Activated CD4-positive, CD25-positive, alpha-beta regulatory T cell (primary cell): Measurements from ENCODE around the gene GATAD2A.

Experiments used
- DNase-seq, 4 experiments: peaks; one replicate each; lab custom pipeline; 2025; lab: John Stamatoyannopoulos, UW

GATAD2A gene

DNA sequence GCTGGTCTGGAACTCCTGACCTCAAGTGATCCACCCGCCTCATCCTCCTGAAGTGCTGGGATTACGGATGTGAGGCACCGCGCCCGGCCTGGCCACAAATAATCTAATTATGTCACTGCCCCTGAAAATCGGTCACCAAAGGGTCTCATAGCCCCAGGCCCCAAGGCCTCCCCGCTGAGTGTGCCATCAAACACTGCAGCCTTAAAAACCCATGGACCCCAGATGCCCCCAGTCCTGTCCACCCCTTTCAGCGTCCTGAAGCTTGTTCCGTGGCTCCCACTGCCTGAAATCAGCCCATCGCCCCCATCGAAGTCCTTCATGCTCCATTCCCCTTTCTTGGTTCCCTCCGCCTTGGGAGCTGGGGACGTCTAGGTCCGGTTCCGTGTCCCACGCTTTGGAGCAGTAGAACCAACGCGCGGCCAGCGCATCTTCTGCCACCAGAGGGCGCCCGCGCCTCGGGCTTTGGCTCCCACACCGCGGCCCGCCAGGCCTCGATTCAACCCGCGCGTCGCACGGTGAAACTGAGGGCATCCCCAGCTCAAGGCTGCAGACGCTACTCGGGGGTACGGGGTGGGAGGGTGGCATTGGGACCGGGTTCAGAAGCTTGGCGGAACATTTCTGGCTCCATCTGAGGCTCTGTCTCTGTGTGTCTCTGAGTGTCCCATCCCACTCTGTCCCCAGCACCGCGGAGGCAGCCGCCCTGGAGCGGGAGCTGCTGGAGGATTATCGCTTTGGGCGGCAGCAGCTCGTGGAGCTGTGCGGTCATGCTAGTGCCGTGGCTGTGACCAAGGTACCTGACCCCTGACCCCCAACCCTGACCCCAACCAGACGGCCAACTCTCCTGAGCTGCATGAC is 126.7 kb downstream of the GATAD2A start:
- peak; percentile 79 to 85 (median 82) for DNase-seq

DNA sequence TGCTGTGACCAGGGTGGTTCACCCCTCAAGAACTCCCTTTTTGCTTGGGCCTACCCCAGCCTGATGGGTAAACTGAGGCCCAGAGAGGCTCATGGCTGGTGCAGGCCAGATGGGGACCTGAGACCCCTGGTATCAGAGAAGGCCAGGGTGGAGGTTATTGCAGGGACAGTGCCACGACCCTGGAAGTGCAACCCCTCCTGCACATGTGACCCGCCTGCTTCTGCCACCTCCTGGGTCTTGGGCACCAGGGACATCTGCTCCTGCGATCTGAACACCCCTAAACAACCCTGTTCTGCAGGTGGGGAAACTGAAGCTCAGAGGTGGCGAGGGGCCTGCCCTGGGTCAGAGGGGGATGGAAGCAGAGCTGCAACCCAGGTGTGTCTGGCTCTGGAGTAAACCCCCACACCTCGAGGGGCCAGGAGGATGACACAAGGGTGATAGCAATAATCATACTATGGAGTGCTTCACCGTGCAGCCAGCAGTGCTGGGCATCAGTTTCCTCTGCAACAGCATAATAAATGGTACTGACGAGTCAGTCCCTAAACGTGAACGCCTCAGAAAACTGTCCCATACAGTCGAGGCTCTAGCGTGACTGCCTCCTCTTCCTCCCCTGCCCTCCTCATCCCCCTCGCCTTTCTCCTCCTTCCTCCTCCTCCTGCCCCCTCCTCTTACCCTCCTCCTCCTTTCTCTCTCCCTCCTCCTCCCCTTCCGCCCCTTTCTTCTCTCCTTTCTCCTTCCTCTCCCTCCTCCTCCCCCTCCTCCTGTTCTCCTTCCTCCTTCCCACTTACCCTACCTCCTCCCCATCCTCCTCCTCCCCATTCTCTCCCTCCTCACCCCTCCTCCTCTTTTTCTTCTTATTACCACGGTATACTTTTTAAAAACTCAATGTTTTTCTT is 127.6 kb downstream of the GATAD2A start:
- no peak for DNase-seq

DNA sequence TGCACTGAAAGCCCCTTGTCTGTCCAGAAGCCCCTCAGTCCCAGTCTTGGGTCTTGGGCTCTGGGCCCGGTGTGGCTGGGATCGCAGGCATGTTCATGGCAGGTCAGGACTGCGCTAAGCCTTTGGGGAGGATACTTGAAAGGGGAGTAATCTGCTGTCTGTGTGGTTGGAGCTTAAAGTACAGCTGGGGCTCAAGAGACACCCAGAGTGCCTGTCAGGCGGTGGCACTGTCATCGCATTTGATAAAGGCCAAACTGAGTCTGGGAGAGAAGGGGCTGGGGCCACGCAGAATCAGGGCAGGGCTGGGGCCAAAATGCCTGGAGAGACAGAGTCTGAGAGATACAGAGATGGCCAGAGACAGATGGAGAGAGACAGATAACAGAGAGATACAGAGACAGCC is 128.4 kb downstream of the GATAD2A start:
- no peak for DNase-seq

DNA sequence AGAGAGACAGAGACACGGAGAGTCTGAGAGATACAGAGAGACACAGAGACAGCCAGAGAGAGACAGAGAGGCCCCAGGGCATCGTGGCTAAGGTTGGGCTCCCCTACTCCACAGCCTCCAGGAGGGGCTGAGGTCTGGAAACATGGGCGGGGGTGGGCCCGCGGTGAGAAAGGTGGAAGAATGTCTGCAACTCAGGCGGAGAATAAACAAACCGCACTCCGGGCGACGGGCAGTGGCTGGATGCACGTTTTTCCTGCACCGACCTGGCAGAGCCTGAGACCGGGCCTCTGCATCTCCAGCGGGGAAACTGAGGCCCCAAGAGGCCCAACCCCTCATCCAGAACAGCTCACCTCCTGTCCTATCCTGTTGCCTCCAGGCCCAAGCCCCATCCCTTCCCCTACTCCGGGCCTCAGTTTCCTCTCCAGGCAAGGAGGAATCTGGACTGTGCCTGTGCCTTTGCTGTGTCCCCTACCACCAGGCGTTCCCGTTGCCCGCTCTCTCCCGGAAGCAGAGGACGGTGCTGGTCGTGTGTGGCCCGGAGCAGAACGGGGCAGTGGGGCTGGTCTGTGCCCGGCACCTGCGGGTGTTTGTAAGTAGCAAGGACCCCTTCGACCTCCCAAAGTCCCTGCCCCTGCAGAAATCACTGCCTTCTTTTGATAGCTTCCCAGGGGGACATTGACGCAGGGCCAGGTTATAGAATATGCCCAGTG is 129.2 kb downstream of the GATAD2A start:
- DNase-seq, result no peak

DNA sequence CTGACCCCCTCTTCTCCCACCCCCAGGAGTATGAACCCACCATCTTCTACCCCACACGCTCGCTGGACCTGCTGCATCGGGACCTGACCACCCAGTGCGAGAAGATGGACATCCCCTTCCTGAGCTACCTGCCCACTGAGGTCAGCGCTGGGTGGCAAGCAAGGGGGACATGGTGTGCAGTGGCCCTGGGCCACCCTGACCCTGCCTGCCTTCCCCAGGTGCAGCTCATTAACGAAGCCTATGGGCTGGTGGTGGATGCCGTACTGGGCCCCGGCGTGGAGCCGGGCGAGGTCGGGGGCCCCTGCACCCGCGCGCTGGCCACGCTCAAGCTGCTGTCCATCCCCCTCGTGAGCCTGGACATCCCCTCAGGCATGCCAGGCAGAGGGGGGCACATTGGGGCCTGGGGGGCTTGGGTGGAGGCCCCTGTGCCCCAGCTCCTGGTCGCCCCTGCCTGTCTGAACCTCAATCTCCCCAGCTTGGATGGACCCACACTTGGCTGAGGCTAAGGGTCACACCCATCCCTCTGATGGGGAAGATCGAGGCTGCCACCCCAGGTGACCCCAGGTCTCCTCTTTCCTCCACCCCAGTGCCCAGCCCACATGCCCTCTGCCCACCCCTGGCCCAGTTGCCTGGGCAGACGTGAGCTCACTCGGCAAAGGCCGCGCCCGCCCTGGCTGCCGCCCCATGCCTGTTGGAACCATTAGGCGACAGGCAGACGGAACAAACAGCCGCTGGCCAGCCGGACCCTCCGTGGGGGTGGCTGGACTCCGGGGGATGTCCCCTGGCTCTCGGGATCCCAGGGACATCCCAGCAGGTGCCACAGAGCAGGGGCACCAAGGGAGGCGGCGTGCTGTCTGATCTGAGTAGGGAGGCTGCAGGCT is 130.1 kb downstream of the GATAD2A start:
- no peak for DNase-seq

DNA sequence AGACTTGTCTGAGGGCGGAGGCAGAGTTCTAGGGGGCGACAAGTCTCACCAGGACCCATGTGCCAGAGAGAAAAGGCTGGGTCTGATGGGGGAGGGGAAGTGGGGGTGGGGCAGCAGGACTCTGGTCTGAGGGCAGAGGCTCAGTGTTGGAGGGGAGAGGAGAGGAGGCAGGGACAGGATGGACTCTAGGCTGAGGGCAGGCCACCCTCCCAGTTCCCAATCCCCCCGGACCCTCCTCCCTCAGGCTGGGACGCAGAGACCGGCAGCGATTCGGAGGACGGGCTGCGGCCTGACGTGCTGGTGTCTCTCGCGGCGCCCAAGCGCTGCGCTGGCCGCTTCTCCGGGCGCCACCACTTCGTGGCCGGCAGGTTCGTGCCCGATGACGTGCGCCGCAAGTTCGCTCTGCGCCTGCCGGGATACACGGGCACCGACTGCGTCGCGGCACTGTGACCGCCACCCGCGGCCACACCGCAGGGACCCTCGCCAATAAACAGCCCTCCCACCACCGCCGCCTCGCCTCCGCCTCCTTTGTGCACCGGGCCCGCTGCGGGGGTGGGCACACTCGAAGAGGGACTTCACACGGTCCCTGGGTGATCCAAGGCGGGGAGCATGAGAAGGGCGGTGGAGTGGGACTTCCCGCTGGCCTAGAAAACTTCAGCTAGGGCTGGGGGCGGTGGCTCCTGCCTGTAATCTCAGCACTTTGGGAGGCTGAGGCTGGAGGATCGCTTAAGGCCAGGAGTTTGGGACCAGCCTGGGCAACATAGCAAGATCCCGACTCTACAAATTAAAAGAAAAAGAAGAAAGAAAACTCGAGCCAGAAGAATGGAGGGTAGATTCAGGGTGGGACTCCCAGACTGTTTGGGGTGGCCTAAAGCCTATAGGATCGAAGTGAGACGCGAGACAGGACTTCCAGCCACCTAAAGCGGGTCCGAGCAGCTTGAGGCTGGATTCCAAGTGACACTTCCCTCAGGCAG is 131.9 kb downstream of the GATAD2A start:
- no peak for DNase-seq

DNA sequence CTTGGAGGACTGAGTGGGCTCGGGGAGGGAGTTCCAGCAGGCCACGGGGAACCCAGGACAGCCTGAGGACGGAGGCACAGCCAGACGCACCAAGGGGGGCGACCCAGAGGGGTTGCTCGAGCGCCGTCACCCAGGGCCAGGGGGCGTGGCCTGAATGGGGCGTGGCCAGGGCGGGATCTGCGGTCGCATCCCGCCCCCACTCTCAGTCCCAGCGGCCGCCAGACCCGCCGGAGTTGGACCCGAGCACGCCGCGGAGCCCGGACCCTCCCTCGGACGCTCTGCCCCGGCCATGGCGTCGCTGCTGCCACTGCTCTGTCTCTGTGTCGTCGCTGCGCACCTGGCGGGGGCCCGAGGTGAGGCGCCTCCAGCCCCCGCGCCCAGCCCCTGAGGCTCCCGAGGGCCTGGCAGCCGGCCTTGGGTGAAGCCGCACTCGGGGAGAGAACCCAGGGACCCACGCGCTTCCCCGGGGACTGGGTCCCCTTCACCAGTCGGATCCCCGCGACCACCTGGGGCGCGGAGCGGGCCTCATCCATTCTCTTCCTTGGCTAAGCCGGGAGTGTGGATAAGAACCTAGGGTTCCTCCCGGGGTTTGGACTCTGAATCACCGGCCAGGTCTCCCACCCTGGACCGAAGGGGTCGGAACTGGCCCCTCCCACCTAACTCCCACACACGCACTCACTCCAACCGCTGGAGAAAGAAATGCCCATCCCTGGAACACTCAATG is 132.7 kb downstream of the GATAD2A start, which contains the start of gene CILP2:
CILP2 (plus strand) TSS at position 205 of the 724 bp plus-strand sequence; CDS start at position 290, 85 bp downstream.
- DNase-seq, result no peak

DNA sequence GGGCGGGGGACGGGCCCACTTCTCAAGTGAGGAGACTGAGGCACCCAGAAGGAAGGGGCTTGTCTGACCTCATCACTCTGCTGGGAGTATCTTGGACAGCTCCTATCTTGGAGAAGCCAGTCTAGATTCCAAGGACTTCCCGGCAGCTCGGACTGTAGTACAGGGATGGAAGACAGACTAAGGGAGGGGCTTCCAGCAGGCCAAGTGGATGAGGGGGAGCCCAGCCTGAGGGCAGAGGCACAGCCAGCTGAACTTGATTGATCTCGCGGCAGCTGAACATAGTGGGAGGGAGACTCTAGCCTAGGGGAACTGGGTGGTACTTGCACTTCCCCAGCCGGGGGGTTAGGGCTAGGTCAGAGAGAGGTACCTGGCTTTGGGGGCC is 133.3 kb downstream of the GATAD2A start:
- no peak for DNase-seq

DNA sequence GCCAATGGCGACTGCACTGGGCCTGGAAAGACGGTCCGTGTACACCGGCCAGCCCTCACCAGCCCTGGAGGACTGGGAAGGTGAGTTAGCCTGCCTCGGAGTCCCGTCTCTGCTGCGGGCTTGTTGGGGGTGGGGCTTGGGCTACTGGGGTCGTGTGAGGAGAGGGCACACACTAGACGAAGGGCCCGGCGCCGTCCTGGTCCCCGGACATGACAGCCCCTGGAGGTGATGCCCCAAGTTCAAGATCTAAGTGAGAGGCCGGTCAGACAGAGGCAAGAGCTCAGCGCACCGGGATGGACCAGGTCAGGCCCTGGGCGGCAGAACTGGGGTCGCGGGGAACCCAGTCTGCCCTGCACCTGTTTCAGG is 134.2 kb downstream of the GATAD2A start:
- no peak for DNase-seq

DNA sequence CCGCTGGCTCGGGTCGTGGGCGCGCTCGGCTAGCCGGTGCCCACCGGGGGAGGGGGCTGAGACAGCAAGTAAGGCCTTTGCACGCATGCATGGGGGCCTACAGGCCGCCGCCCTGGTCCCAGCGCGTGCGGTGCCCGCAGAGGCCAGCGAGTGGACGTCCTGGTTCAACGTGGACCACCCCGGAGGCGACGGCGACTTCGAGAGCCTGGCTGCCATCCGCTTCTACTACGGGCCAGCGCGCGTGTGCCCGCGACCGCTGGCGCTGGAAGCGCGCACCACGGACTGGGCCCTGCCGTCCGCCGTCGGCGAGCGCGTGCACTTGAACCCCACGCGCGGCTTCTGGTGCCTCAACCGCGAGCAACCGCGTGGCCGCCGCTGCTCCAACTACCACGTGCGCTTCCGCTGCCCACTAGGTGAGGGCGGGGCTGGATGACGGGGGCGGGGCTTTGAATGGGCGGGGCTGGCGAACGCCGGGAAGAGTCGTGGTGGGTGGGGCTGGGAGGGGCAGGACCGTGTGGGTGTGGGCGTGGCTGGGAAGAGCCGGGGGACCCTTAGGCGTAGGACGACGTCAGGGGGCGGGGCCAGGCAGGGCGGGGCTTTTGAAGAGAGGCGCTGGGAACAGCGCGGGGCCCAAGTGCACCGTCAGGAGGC is 134.7 kb downstream of the GATAD2A start:
- peak in 3 of 4 experiments; percentile 21 to 48 (median 21) for DNase-seq

DNA sequence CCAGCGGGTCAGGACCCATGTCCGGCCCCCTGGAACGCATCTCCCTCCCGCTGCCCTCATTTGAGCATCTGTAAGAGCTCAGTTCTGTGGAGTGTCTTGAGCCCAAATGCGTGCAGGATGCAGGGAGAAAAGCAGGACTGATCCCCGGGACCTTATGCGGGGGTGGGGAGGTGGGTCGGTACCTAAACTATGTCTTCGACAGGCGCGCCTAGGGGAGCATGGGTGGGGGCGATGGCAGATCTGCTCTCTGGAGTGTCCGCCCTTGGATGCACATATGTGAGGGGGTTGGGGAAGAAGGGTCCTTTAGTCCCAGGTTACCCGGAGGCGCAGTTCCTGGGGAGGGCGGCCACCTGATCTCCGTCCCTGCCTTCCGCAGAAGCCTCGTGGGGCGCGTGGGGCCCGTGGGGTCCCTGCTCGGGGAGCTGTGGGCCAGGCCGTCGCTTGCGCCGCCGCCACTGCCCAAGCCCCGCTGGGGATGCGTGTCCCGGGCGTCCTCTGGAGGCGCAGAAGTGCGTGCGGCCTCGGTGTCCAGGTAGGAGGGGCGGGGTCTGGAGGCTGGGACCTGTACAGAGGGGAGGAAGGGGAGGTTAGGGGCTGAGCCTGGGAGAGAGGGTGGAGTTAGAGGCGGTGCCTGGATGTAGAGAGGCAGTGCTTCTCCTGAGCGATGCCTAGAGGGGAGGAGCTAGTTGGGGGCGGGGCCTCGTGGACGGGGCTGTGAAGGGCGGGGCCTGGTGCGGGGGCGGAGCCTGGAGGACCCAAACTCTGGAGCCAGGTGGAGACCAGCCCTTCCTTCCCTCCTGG is 135.4 kb downstream of the GATAD2A start:
- DNase-seq, result peak; percentile 45 to 60 (median 56)

DNA sequence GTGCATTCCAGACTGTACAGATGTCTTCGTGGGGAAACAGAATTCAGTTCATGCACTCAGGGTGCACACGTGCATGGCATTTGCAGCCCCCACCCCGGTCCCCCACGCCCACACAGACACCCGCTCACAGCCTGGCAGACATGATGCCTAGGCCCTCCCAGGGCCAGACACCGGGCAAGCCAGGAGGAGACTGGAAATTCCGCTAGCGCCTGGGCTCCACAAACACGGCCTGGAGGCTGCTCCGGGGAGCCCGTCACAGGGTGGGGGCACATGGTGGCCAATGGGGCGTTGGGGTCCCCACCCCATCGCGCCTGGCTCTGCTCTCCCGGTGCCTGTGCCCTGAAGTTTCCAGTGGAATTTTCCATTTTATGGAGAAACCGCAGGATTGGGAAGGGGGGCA is 136.1 kb downstream of the GATAD2A start:
- no peak for DNase-seq

DNA sequence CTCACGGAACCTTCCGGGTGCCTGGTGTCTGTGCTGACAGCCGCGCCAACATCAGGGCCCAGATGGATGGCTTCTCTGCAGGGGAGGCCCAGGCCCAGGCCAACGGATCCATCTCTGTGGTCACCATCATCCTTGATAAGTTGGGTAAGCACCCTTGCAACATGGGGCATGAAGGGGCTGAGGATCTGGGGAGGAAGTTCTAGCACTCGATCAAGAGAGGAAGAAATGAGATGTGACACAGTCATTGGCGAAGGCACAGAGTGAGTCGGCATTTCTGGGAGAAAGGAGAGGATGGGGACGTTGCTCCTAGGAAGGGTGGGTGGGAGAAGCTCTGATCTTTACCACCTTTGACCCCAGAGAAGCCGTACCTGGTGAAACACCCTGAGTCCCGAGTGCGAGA is 137.0 kb downstream of the GATAD2A start:
- DNase-seq, result no peak

DNA sequence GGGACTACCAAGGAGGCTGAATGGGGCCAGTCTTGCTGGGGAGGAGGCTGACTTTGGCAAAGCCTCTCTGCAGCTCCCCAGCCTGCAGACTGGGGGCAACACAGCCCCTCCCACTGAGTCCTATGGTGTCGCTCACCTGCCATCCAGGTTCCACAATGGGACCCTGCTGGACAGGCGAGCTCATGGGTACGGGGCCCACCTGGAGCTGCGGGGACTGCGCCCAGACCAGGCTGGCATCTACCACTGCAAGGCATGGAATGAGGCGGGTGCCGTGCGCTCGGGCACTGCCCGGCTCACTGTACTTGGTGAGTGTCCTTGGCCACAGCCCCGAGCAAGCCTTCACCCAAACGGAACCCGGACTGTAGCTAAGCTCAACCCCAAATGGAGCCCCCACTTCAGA is 137.6 kb downstream of the GATAD2A start:
- no peak for DNase-seq

DNA sequence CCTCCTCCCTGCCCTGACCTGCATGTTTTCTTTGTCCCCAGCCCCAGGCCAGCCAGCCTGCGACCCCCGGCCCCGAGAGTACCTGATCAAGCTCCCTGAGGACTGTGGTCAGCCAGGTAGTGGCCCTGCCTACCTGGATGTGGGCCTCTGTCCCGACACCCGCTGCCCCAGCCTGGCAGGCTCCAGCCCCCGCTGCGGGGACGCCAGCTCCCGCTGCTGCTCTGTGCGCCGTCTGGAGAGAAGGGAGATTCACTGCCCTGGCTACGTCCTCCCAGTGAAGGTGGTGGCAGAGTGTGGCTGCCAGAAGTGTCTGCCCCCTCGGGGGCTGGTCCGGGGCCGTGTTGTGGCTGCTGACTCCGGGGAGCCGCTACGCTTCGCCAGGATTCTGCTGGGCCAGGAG is 138.2 kb downstream of the GATAD2A start:
- DNase-seq, result no peak

DNA sequence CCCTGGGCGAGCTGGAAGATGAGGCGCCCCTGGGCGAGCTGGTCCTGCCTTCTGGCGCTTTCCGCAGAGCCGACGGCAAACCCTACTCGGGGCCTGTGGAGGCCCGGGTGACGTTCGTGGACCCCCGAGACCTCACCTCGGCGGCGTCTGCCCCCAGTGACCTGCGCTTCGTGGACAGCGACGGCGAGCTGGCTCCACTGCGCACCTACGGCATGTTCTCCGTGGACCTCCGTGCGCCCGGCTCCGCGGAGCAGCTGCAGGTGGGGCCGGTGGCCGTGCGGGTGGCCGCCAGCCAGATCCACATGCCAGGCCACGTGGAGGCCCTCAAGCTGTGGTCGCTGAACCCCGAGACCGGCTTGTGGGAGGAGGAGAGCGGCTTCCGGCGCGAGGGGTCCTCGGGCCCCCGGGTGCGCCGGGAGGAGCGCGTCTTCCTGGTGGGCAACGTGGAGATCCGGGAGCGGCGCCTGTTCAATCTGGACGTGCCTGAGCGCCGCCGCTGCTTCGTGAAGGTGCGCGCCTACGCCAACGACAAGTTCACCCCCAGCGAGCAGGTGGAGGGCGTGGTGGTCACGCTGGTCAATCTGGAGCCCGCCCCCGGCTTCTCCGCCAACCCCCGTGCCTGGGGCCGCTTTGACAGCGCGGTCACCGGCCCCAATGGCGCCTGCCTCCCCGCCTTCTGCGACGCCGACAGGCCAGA is 138.9 kb downstream of the GATAD2A start:
- DNase-seq, result no peak

DNA sequence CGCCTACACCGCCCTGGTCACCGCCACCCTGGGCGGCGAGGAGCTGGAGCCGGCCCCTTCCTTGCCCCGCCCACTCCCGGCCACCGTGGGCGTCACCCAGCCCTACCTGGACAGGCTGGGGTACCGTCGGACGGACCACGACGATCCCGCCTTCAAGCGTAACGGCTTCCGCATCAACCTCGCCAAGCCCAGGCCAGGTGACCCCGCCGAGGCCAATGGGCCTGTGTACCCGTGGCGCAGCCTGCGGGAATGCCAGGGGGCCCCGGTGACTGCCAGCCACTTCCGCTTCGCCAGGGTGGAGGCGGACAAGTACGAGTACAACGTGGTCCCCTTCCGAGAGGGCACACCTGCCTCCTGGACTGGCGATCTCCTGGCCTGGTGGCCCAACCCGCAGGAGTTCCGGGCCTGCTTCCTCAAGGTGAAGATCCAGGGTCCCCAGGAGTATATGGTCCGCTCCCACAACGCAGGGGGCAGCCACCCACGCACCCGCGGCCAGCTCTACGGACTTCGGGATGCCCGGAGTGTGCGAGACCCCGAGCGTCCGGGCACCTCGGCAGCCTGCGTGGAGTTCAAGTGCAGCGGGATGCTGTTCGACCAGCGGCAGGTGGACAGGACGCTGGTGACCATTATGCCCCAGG is 139.6 kb downstream of the GATAD2A start:
- DNase-seq, result no peak
